A172 (cell line): Measurements from ENCODE around the gene ZNF234. TPM values are rescaled to one million over a fixed set of nuclear protein-coding genes. Genes with fewer than 3 reads are reported as not detected.
"Not testable (repeated sequence)": the region's sequence is repeated elsewhere in the genome, so short reads cannot be mapped to it uniquely, and the experiment has no call there.

Experiments used
- DNase-seq: peaks from one replicate; pipeline ENCODE4 v3.0.0-alpha.2; 2015; ENCODE audit warnings: low spot score
- total RNA-seq: library from RNA; depleted of rRNA; stranded (reverse); fragments of >200 nt; shearing (Covaris generic); gene quantifications from 2 replicates; pipeline ENCODE4 v1.2.3, GENCODE V29; 2014; rRNA removed

The ZNF234 gene
- 10.5 and 13.2 TPM in 2 replicates for total RNA-seq

GRCh38 chr19:44141191-44142058 lies at the start of gene ZNF234:
Gene ZNF234 (plus strand): TSS chr19:44141554. CDS start chr19:44144633, 3,079 bp downstream.
- peak; percentile 66 for DNase-seq

- DNase-seq, result no peak
Measured at GRCh38 chr19:44092108-44092507, 49.2 kb upstream of the ZNF234 start.

- peak; percentile 88 for DNase-seq
Measured at GRCh38 chr19:44093931-44094765, 47.2 kb upstream of the ZNF234 start, which contains the start of gene ZNF224. Gene ZNF224 (plus strand): TSS chr19:44094361. CDS start chr19:44097874, 3,513 bp downstream.

GRCh38 chr19:44107751-44108150 lies 33.6 kb upstream of the ZNF234 start:
- no peak for DNase-seq

- no peak for DNase-seq
Measured at GRCh38 chr19:44109458-44109857, 31.9 kb upstream of the ZNF234 start.

- peak; percentile 97 for DNase-seq
Measured at GRCh38 chr19:44111910-44112463, 29.4 kb upstream of the ZNF234 start.

DNA sequence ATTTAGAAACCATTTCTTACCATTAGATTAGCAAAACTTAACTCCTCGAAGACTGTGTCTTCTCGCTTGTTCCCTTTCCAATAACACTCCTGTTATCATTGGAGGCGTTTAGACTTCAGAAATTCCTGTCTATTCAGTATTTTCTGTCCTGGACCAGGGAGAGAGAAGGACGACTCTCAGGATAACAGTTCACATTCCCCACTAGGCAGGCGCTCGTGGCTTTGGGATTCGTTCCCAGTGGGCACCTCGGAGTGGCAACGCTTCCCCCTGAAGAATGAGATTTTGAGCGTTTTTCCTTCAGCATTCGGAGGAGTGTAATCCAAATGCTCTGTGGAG lies 28.6 kb upstream of the ZNF234 start:
- no peak for DNase-seq

GRCh38 chr19:44113138-44113783 lies 28.1 kb upstream of the ZNF234 start, which contains the start of gene ZNF225:
Gene ZNF225 (plus strand): TSS chr19:44113399. CDS start chr19:44115828, 2,429 bp downstream.
- DNase-seq, result peak; percentile 99

DNA sequence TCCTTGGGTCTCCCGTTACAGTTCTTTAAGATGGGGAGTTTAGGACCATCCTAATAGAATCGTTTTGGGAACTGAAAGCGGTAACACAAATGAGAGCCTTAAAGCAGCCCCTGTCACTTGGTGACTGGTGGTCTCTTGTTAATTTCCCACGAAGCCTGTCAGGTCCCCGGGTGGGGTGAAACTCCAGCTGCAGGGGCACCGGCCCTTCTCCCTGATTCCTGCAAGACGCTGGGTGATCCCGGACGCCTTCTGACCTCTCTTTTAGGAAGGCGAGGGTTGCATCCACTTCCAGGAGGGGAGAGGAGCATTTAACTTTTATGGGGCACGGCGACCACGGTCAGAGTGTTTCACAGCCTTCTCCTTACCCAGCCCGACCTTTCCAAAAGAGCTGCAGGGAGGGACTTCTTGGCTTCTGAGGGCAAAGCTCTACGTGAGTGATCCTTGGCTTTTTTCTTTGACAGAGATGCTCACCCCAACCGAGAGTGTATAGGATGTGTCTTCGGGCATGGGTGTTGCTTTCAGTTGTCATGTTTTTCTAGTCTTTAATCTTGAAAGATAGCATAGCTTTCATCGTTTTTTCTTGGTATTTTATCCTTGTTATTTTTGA lies 27.5 kb upstream of the ZNF234 start:
- DNase-seq, result peak; percentile 11

DNA sequence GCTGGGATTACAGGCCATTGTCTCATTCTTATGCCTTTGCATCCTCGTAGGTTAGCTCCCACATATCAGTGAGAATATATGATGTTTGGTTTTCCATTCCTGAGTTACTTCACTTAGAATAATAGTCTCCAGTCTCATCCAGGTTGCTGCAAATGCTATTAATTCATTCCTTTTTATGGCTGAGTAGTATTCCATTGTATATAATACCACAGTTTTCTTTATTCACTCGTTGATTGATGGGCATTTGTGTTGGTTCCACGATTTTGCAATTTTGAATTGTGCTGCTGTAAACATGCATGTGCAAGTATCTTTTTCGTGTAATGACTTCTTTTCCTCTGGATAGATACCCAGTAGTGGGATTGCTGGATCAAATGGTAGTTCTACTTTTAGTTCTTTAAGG lies 20.2 kb upstream of the ZNF234 start:
- not testable (repeated sequence) for DNase-seq

GRCh38 chr19:44131955-44132354 lies 9.4 kb upstream of the ZNF234 start:
- no peak for DNase-seq

GRCh38 chr19:44142059-44142433 lies 692 bp downstream of the ZNF234 start:
- no peak for DNase-seq

- DNase-seq, result no peak
Measured at GRCh38 chr19:44149776-44150175, 8.4 kb downstream of the ZNF234 start.

DNA sequence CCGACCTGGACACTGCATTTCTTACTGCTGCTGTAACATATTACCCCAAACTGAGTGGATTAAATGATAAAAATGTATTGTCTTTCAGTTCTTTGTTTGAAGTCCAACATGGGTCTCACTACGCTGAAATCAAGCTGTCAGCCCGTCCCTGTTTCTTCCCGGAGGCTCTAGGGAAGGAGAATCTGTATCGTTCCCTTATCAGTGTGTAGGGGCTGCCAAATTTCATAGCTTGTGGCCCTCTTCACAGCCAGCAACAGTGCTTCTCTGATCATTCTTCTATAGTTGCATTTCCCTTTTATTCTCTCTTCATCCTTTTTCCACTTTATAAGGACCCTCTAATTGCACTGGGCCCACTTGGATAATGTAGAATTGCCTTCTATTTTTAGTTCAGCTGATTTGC lies 10.1 kb downstream of the ZNF234 start:
- no peak for DNase-seq

DNA sequence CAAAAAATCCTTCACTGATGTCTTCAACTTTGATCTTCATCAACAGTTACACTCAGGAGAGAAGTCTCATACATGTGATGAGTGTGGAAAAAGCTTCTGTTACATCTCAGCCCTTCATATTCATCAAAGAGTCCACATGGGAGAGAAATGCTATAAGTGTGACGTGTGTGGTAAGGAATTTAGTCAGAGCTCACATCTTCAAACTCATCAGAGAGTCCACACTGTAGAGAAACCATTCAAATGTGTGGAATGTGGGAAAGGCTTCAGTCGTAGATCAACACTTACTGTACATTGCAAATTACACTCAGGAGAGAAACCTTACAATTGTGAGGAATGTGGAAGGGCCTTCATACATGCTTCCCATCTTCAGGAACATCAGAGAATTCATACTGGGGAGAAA lies 15.1 kb downstream of the ZNF234 start:
- DNase-seq, result no peak

DNA sequence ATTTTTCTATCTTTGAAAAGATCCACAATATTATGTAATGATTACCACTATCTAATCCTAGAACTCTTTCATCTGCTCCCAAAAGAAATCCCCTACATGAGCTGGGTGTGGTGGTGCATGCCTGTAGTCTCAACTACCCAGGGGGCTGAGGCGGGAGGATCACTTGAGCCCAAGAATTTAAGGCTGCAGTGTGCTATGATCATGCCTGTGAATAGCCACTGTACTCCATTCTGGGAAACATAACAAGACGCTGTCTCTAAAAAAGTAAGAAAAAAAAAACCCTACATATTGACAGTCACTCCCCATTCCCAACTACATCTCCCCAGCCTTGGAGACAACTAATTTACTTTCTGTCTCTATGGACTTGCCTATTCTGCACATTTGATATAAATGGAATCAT lies 22.4 kb downstream of the ZNF234 start:
- DNase-seq, result no peak

DNA sequence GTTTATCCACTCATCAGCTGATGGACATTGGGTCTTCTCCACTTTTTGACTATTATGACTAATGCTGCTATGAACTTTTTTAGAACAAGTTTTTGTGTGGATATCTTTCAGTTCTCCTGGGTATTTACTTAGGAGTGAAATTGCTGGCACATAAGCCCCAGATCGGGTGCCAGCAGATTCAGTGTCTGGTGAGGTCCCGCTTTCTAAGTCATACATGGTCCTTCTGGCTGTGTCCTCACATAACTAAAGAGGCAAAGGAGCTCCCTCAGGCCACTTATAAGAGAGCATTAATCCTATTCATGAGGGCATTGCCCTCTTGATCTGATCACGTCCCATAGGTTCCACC lies 22.9 kb downstream of the ZNF234 start:
- DNase-seq, result no peak

DNA sequence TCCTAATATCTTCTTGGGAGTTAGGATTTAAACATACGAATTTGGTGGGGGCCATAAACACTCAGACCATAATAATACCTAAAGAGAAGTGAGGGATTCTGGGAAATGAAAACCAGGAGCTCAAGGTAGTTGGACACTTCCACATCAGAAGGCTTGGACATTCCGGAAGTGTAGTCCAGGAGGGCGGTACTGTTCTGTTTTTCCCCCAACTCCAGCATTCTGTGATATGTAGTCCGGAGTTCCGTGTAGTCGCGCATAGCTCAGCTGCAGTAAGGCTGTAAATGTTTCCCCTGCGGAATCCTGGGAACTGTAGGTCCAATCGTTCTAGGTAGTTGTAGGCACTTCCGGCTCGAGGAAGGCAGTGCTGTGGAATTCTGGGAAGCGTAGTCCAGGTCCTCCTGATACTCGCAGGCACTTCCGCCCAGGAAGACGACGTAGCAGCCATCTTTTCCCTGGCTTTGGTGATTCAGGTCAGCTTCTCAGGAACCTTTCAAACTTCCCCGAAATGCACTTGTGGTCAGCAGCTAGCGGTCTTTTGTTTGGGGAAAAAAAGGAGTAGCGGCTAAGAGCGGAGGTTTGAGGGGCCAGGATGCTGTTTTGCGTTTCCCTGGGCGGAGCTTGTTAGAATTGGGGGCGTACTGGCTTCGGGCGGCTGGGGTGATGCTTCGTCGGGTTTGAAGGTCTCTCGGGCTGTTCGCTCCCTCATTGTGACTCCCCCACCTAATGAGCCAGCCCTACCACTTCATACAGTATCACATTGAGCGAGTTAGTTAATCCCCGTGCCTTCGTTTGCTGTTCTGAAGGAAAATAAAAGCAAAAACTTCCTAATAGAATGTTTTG lies 23.5 kb downstream of the ZNF234 start, which contains the start of gene ZNF226:
ZNF226 (plus strand) TSS at position 428 of the 840 bp plus-strand sequence. CDS start 4,981 bp downstream, outside the sequence.
- DNase-seq, result peak; percentile 99

- not testable (repeated sequence) for DNase-seq
Measured at GRCh38 chr19:44170660-44171059, 29.3 kb downstream of the ZNF234 start.

GRCh38 chr19:44176590-44176989 lies 35.2 kb downstream of the ZNF234 start:
- DNase-seq, result no peak
